Measurements from ENCODE around the gene FGD2. TPM values are rescaled to one million over a fixed set of nuclear protein-coding genes. Genes with fewer than 3 reads are reported as not detected.
A peak's percentile ranks its signal among the peaks of the same experiment; 100 is the strongest.

The FGD2 gene
- 10 to 100 TPM in 1 of 6 donors, 1 to 10 TPM in 4, under 1 TPM in 1; 0.98 to 13.2 (median 3.3) TPM for total RNA-seq
- polyA plus RNA-seq = 1 to 10 TPM; 1.7 to 3.2 TPM

GRCh38 chr6:37005061-37005810, at the start of gene FGD2:
TSS of gene FGD2 (plus strand) at chr6:37005655. CDS start at chr6:37005818, 163 bp downstream.
- no peak within 1 kb of the TSS for H3K27ac ChIP-seq
- intact Hi-C loops (cut with DNase I) = no loop called here

GRCh38 chr6:36955671-36956445, 49.6 kb upstream of the FGD2 start:
- Histone ChIP-seq H3K27me3 (no peaks in the 10 kb centered on the region), H3K9me3 (no peaks in the 10 kb centered on the region), H3K36me3 (no peaks in the 10 kb centered on the region), H3K4me1 (no peaks in the 10 kb centered on the region), H3K27ac (no peak overlapping the region), H3K4me3 (no peak overlapping the region)
- no peak for TF ChIP-seq CTCF (IDR thresholded peaks at IDR 0.05)
- ATAC-seq (peak in 2 of 4 donors; percentile 7 to 26), DNase-seq (peak in 1 of 6 donors; percentile 58), FAIRE-seq (no peak)
- intact Hi-C loops (cut with DNase I) = no loop called here
- WGBS, 2 donors = 77 to 81% methylated on average over 9 of the region's 9 CpGs

More at GRCh38 chr6:37005061-37005810, at the start of gene FGD2:
- Histone ChIP-seq H3K4me1 (no peaks in the 10 kb centered on the region), H3K27me3 (no peaks in the 10 kb centered on the region), H3K9me3 (no peaks in the 10 kb centered on the region), H3K36me3 (no peaks in the 10 kb centered on the region), H3K4me3 (peak within 1 kb of the TSS in 1 of 4 donors; percentile 14)
- ATAC-seq = peak in 2 of 4 donors; percentile 15 to 38
- FAIRE-seq = no peak
- no peak for TF ChIP-seq CTCF (IDR thresholded peaks at IDR 0.05)
- 80 to 82% methylated on average over 14 of the region's 14 CpGs for WGBS, 2 donors
- no peak for DNase-seq

GRCh38 chr6:36956446-36956820, 49.0 kb upstream of the FGD2 start:
- FAIRE-seq (no peak), DNase-seq (no peak), ATAC-seq (no peak)
- no peaks in the 10 kb centered on the region for H3K4me1 ChIP-seq
- H3K9me3 ChIP-seq = no peaks in the 10 kb centered on the region
- intact Hi-C loops (cut with DNase I) = no loop called here
- H3K4me3 ChIP-seq = no peak overlapping the region
- no peak overlapping the region for H3K27ac ChIP-seq
- H3K27me3 ChIP-seq = no peaks in the 10 kb centered on the region
- no peaks in the 10 kb centered on the region for H3K36me3 ChIP-seq
- no peak for TF ChIP-seq CTCF (IDR thresholded peaks at IDR 0.05)

- ATAC-seq = peak; percentile 48 to 93 (median 82)
- Histone ChIP-seq H3K36me3 (no peaks in the 10 kb centered on the region), H3K27me3 (no peaks in the 10 kb centered on the region), H3K4me3 (no peak overlapping the region), H3K27ac (no peak overlapping the region), H3K9me3 (no peaks in the 10 kb centered on the region), H3K4me1 (no peaks in the 10 kb centered on the region)
- DNase-seq = peak in 5 of 6 donors; percentile 66 to 86 (median 75)
- TF ChIP-seq CTCF (IDR thresholded peaks at IDR 0.05) = no peak
- intact Hi-C loops (cut with DNase I) = no loop called here
- 59 to 67% methylated on average over 9 of the region's 9 CpGs for WGBS, 2 donors
- FAIRE-seq = no peak
These were observed 47.6 kb upstream of the FGD2 start for GRCh38 chr6:36957773-36958271.
